Naive B cell (primary cell): ENCODE data around the gene CHST1. TPM values are rescaled to one million over a fixed set of nuclear protein-coding genes. Genes with fewer than 3 reads are reported as not detected.
A peak's percentile ranks its signal among the peaks of the same experiment; 100 is the strongest.

Experiments used
- ATAC-seq, 2 donors: fragments of 150-1000 bp; cut with Tn5 transposase; 2 replicates each; pipeline ENCODE4 v1.10.0; 2021; ENCODE audit warnings: low read depth in 2 of 2, mild to moderate bottlenecking in 2 of 2, moderate library complexity in 2 of 2
- DNase-seq: peaks from one replicate; pipeline ENCODE4 v3.0.0; 2022
- H3K27ac Mint-ChIP-seq, 6 donors: one replicate each; pipeline ENCODE4 v1.8.0; 2020 to 2022; ENCODE audit warnings: mild to moderate bottlenecking in 6 of 6, mixed read lengths in 6 of 6, moderate library complexity in 5 of 6, inconsistent platforms in 2 of 6
- H3K27me3 Mint-ChIP-seq, 3 donors: one replicate each; pipeline ENCODE4 v1.8.0; 2021 to 2022; ENCODE audit warnings: mixed read lengths in 3 of 3, mild to moderate bottlenecking in 1 of 3
- H3K36me3 Mint-ChIP-seq, 2 donors: one replicate each; pipeline ENCODE4 v1.8.0; 2020 to 2022; ENCODE audit warnings: mixed read lengths in 2 of 2, inconsistent platforms in 1 of 2, mild to moderate bottlenecking in 1 of 2
- H3K4me1 Mint-ChIP-seq, 3 donors: one replicate each; pipeline ENCODE4 v1.8.0; 2020 to 2022; ENCODE audit warnings: mixed read lengths in 3 of 3, inconsistent platforms in 1 of 3, mild to moderate bottlenecking in 1 of 3, moderate library complexity in 1 of 3
- H3K4me3 Mint-ChIP-seq, 8 donors: one replicate each; pipeline ENCODE4 v1.8.0; 2020 to 2022; ENCODE audit warnings: mild to moderate bottlenecking in 8 of 8, mixed read lengths in 8 of 8, moderate library complexity in 8 of 8, inconsistent platforms in 2 of 8
- H3K9me3 Mint-ChIP-seq, 7 donors: one replicate each; pipeline ENCODE4 v1.8.0; 2020 to 2022; ENCODE audit warnings: mixed read lengths in 7 of 7, mild to moderate bottlenecking in 5 of 7, inconsistent platforms in 2 of 7, moderate library complexity in 1 of 7
- polyA plus RNA-seq, 6 donors: library from polyadenylated mRNA; unstranded; fragments of 300-500 nt; fragmentation: Illumina TruSeq; gene quantifications; one replicate each; pipeline ENCODE4 v1.2.3, GENCODE V29; 2021; ENCODE audit warnings: low read depth in 6 of 6

Gene CHST1
- polyA plus RNA-seq, 6 donors from 2014 or later = not detected

- Mint-ChIP-seq H3K36me3 (peaks cover 0 to 7% of the 10 kb centered on the region in 2 donors), H3K27ac (no peak overlapping the region), H3K4me3 (no peak overlapping the region), H3K4me1 (peaks cover 4 to 5% (median 5%) of the 10 kb centered on the region in 3 donors), H3K9me3 (no peaks in the 10 kb centered on the region), H3K27me3 (peaks cover 23 to 62% (median 54%) of the 10 kb centered on the region in 3 donors)
- no peak for ATAC-seq
- DNase-seq = no peak
These were observed 4.5 kb upstream of the CHST1 start for GRCh38 chr11:45669956-45670355.

- ATAC-seq = no peak
- Mint-ChIP-seq H3K9me3 (no peaks in the 10 kb centered on the region), H3K4me1 (peaks cover 4 to 5% (median 5%) of the 10 kb centered on the region in 3 donors), H3K27me3 (peaks cover 23 to 62% (median 54%) of the 10 kb centered on the region in 3 donors), H3K4me3 (peak overlapping the region in 1 of 8 donors; percentile 9), H3K36me3 (peaks cover 0 to 7% of the 10 kb centered on the region in 2 donors), H3K27ac (no peak overlapping the region)
- no peak for DNase-seq
These were observed 3.7 kb upstream of the CHST1 start for GRCh38 chr11:45669146-45669545.

GRCh38 chr11:45667929-45668680, 2.7 kb upstream of the CHST1 start:
- no peak for DNase-seq
- peaks cover 0 to 7% of the 10 kb centered on the region in 2 donors for H3K36me3 Mint-ChIP-seq
- H3K4me1 Mint-ChIP-seq = peaks cover 4 to 11% (median 5%) of the 10 kb centered on the region in 3 donors
- no peaks in the 10 kb centered on the region for H3K9me3 Mint-ChIP-seq
- no peak for ATAC-seq
- peak overlapping the region in 1 of 6 donors; percentile 83 for H3K27ac Mint-ChIP-seq
- peaks cover 26 to 71% (median 59%) of the 10 kb centered on the region in 3 donors for H3K27me3 Mint-ChIP-seq
- H3K4me3 Mint-ChIP-seq = no peak overlapping the region

- Mint-ChIP-seq H3K27ac (peak overlapping the region in 1 of 6 donors; percentile 19), H3K36me3 (peaks cover 0 to 7% of the 10 kb centered on the region in 2 donors), H3K4me3 (peak overlapping the region in 4 of 8 donors; percentile 50 to 84 (median 70)), H3K27me3 (peaks cover 35 to 79% (median 70%) of the 10 kb centered on the region in 3 donors), H3K9me3 (no peaks in the 10 kb centered on the region), H3K4me1 (peaks cover 4 to 12% (median 5%) of the 10 kb centered on the region in 3 donors)
- ATAC-seq = no peak
- DNase-seq = no peak
These were observed 1.5 kb upstream of the CHST1 start for GRCh38 chr11:45666648-45667642.

GRCh38 chr11:45665933-45666647, 668 bp upstream of the CHST1 start:
- H3K9me3 Mint-ChIP-seq = no peaks in the 10 kb centered on the region
- DNase-seq (no peak), ATAC-seq (no peak)
- peak overlapping the region; percentile 32 to 89 (median 74) for H3K4me3 Mint-ChIP-seq
- peaks cover 43 to 84% (median 70%) of the 10 kb centered on the region in 3 donors for H3K27me3 Mint-ChIP-seq
- H3K36me3 Mint-ChIP-seq = peaks cover 0 to 7% of the 10 kb centered on the region in 2 donors
- H3K27ac Mint-ChIP-seq = peak overlapping the region in 1 of 6 donors; percentile 16
- H3K4me1 Mint-ChIP-seq = peaks cover 4 to 12% (median 5%) of the 10 kb centered on the region in 3 donors

- DNase-seq (no peak), ATAC-seq (no peak)
- Mint-ChIP-seq H3K9me3 (no peaks in the 10 kb centered on the region), H3K27ac (no peak overlapping the region), H3K27me3 (peaks cover 57 to 84% (median 79%) of the 10 kb centered on the region in 3 donors), H3K4me3 (peak overlapping the region in 2 of 8 donors; percentile 34 to 39), H3K36me3 (peaks cover 0 to 7% of the 10 kb centered on the region in 2 donors), H3K4me1 (peaks cover 4 to 12% (median 5%) of the 10 kb centered on the region in 3 donors)
These were observed 831 bp downstream of the CHST1 start for GRCh38 chr11:45664376-45665205.

- H3K4me1 Mint-ChIP-seq = peaks cover 4 to 12% (median 5%) of the 10 kb centered on the region in 3 donors
- H3K36me3 Mint-ChIP-seq = peaks cover 0 to 7% of the 10 kb centered on the region in 2 donors
- H3K4me3 Mint-ChIP-seq = peak overlapping the region in 4 of 8 donors; percentile 39 to 83 (median 50)
- no peak for DNase-seq
- no peaks in the 10 kb centered on the region for H3K9me3 Mint-ChIP-seq
- no peak for ATAC-seq
- peaks cover 52 to 81% (median 76%) of the 10 kb centered on the region in 3 donors for H3K27me3 Mint-ChIP-seq
- H3K27ac Mint-ChIP-seq = no peak overlapping the region
These were observed 1.7 kb downstream of the CHST1 start for GRCh38 chr11:45663486-45664375.

GRCh38 chr11:45662665-45663485, 2.5 kb downstream of the CHST1 start:
- no peak for ATAC-seq

GRCh38 chr11:45662096-45662664, 3.2 kb downstream of the CHST1 start:
- H3K27ac Mint-ChIP-seq = no peak overlapping the region
- peaks cover 49 to 70% (median 66%) of the 10 kb centered on the region in 3 donors for H3K27me3 Mint-ChIP-seq
- DNase-seq (no peak), ATAC-seq (no peak)
- H3K4me1 Mint-ChIP-seq = peaks cover 4 to 14% (median 5%) of the 10 kb centered on the region in 3 donors
- H3K9me3 Mint-ChIP-seq = no peaks in the 10 kb centered on the region
- H3K4me3 Mint-ChIP-seq = no peak overlapping the region
- H3K36me3 Mint-ChIP-seq = no peaks in the 10 kb centered on the region

More at GRCh38 chr11:45662665-45663485, 2.5 kb downstream of the CHST1 start:
- Mint-ChIP-seq H3K36me3 (peaks cover 0 to 5% of the 10 kb centered on the region in 2 donors), H3K4me1 (peaks cover 4 to 14% (median 5%) of the 10 kb centered on the region in 3 donors), H3K4me3 (peak overlapping the region in 4 of 8 donors; percentile 29 to 79 (median 48)), H3K27me3 (peaks cover 50 to 73% (median 70%) of the 10 kb centered on the region in 3 donors), H3K27ac (no peak overlapping the region), H3K9me3 (no peaks in the 10 kb centered on the region)
- DNase-seq = no peak

GRCh38 chr11:45661439-45662055, 3.9 kb downstream of the CHST1 start:
- Mint-ChIP-seq H3K27ac (no peak overlapping the region), H3K36me3 (no peaks in the 10 kb centered on the region), H3K9me3 (no peaks in the 10 kb centered on the region), H3K27me3 (peaks cover 48 to 70% (median 65%) of the 10 kb centered on the region in 3 donors), H3K4me1 (peaks cover 4 to 14% (median 5%) of the 10 kb centered on the region in 3 donors), H3K4me3 (peak overlapping the region in 2 of 8 donors; percentile 29 to 41)
- DNase-seq (no peak), ATAC-seq (no peak)
